Neutrophil (primary cell): Measurements from ENCODE around the gene MAP3K6.

Experiments used
- H3K27ac ChIP-seq: fragments of 200-600 bp; sonication (generic); 2 replicates; pipeline ENCODE4 v1.5.1; 2016; ENCODE audit warnings: mild to moderate bottlenecking, moderate library complexity
- H3K27me3 ChIP-seq: fragments of 200-600 bp; sonication (generic); 2 replicates; pipeline ENCODE4 v1.6.0; 2016; ENCODE audit warnings: mild to moderate bottlenecking
- H3K36me3 ChIP-seq: fragments of 200-600 bp; sonication (generic); 2 replicates; pipeline ENCODE4 v1.5.1; 2017
- H3K4me1 ChIP-seq, 2 experiments: fragments of 200-600 bp in 1 of 2; sonication (generic) in 1 of 2; 1 replicate in 1 of 2; 2 replicates in 1 of 2; pipeline versions ENCODE4 v1.5.1 to v1.6.1; 2013 to 2016; ENCODE audit warnings: low read depth in 1 of 2, low read length in 1 of 2, mild to moderate bottlenecking in 1 of 2, moderate library complexity in 1 of 2; ENCODE audit not compliant: control insufficient read depth in 1 of 2, insufficient read depth in 1 of 2
- H3K4me3 ChIP-seq, 2 experiments: fragments of 200-600 bp in 1 of 2; sonication (generic) in 1 of 2; 1 replicate in 1 of 2; 2 replicates in 1 of 2; pipeline ENCODE4 v1.5.1; 2013 to 2016; ENCODE audit warnings: low read depth in 1 of 2, low read length in 1 of 2, mild to moderate bottlenecking in 1 of 2, moderate library complexity in 1 of 2
- H3K9me3 ChIP-seq: fragments of 200-600 bp; sonication (generic); 2 replicates; pipeline ENCODE4 v1.5.1; 2016
- CTCF ChIP-seq: fragments of 200-600 bp; sonication (generic); IDR thresholded peaks from 2 replicates; pipeline ENCODE4 v1.5.1; 2016; ENCODE audit warnings: antibody characterized with exemption

Gene MAP3K6

GRCh38 chr1:27400082-27400962 is 33.6 kb upstream of the MAP3K6 start:
- no peak overlapping the region for H3K4me3 ChIP-seq
- H3K36me3 ChIP-seq: peaks cover 22% of the 10 kb centered on the region
- H3K4me1 ChIP-seq: peaks cover 6 to 13% of the 10 kb centered on the region in 2 experiments
- no peak for TF ChIP-seq CTCF
- no peak overlapping the region for H3K27ac ChIP-seq
- H3K27me3 ChIP-seq: no peaks in the 10 kb centered on the region
- no peaks in the 10 kb centered on the region for H3K9me3 ChIP-seq

GRCh38 chr1:27399251-27400025 is 32.7 kb upstream of the MAP3K6 start:
- peaks cover 13% of the 10 kb centered on the region for H3K36me3 ChIP-seq
- H3K27me3 ChIP-seq: peaks cover 5% of the 10 kb centered on the region
- TF ChIP-seq CTCF: no peak
- H3K4me1 ChIP-seq: peaks cover 6 to 13% of the 10 kb centered on the region in 2 experiments
- no peaks in the 10 kb centered on the region for H3K9me3 ChIP-seq
- no peak overlapping the region for H3K4me3 ChIP-seq
- no peak overlapping the region for H3K27ac ChIP-seq

GRCh38 chr1:27398405-27399149 is 31.8 kb upstream of the MAP3K6 start:
- Histone ChIP-seq H3K4me1 (peaks cover 3 to 8% of the 10 kb centered on the region in 2 experiments), H3K27me3 (peaks cover 10% of the 10 kb centered on the region), H3K9me3 (no peaks in the 10 kb centered on the region), H3K27ac (no peak overlapping the region), H3K36me3 (peaks cover 4% of the 10 kb centered on the region), H3K4me3 (no peak overlapping the region)
- TF ChIP-seq CTCF: no peak

GRCh38 chr1:27397749-27398148 is 31.0 kb upstream of the MAP3K6 start:
- TF ChIP-seq CTCF: no peak
- no peak overlapping the region for H3K4me3 ChIP-seq

GRCh38 chr1:27397110-27397509 is 30.3 kb upstream of the MAP3K6 start:
- TF ChIP-seq CTCF: no peak

More at GRCh38 chr1:27397749-27398148, 31.0 kb upstream of the MAP3K6 start:
- Histone ChIP-seq H3K36me3 (no peaks in the 10 kb centered on the region), H3K4me1 (peaks cover 1 to 5% of the 10 kb centered on the region in 2 experiments), H3K27ac (no peak overlapping the region), H3K9me3 (no peaks in the 10 kb centered on the region), H3K27me3 (peaks cover 19% of the 10 kb centered on the region)

More at GRCh38 chr1:27397110-27397509, 30.3 kb upstream of the MAP3K6 start:
- Histone ChIP-seq H3K9me3 (no peaks in the 10 kb centered on the region), H3K27ac (no peak overlapping the region), H3K36me3 (no peaks in the 10 kb centered on the region), H3K4me1 (peaks cover 8 to 11% of the 10 kb centered on the region in 2 experiments), H3K27me3 (peaks cover 25% of the 10 kb centered on the region), H3K4me3 (no peak overlapping the region)
